Mammary microvascular endothelial cell (primary cell): ENCODE data around the gene GAN. TPM values are rescaled to one million over a fixed set of nuclear protein-coding genes. Genes with fewer than 3 reads are reported as not detected.

Source experiments
- total RNA-seq: library from RNA; depleted of rRNA; stranded (reverse); fragments of >200 nt; gene quantifications from 2 replicates; pipeline ENCODE4 v1.2.3, GENCODE V29; 2015

The GAN gene
- total RNA-seq = 3.5 and 4.7 TPM in 2 replicates

GRCh38 chr16:81314603-81315270 lies at the start of gene GAN:
GAN (plus strand) TSS chr16:81314962; CDS start chr16:81315114, 152 bp downstream.

Other genes with a start within 250 kb of the GAN start
- 0.07 and 2.0 TPM in 2 replicates for gene C16orf46, start 237.7 kb upstream of the GAN start, total RNA-seq
- gene GCSH, start 218.6 kb upstream of the GAN start, total RNA-seq = 22.9 and 23.4 TPM in 2 replicates
- 1.7 TPM in 1 of 2 replicates, not detected in the other for gene BCO1, start 76.3 kb upstream of the GAN start, total RNA-seq
- 16.3 and 23.3 TPM in 2 replicates for gene CMIP, start 129.8 kb downstream of the GAN start, total RNA-seq